H9 (cell line): ENCODE results near the gene CDYL2. TPM values are rescaled to one million over a fixed set of nuclear protein-coding genes. Genes with fewer than 3 reads are reported as not detected.

Experiments
- DNase-seq: peaks from one replicate; pipeline ENCODE4 v3.0.0-alpha.2; 2017
- H2AFZ ChIP-seq: one replicate; pipeline ENCODE4 v1.6.1; 2013; ENCODE audit warnings: mild to moderate bottlenecking, low read length, control low read depth, moderate library complexity
- H2AK5ac ChIP-seq: 2 replicates; pipeline ENCODE4 v1.6.1; 2013; ENCODE audit warnings: low read length, control low read depth, mixed read lengths; ENCODE audit not compliant: insufficient read length
- H2BK120ac ChIP-seq: one replicate; pipeline ENCODE4 v1.6.1; 2013; ENCODE audit warnings: low read depth, mild to moderate bottlenecking, low read length, control low read depth, inconsistent platforms; ENCODE audit not compliant: poor library complexity, severe bottlenecking
- H2BK12ac ChIP-seq: 2 replicates; pipeline ENCODE4 v1.6.1; 2013; ENCODE audit warnings: low read length, control low read depth, mixed read lengths, low read depth; ENCODE audit not compliant: insufficient read length
- H2BK15ac ChIP-seq: 2 replicates; pipeline ENCODE4 v1.6.1; 2013; ENCODE audit warnings: low read depth, low read length, control low read depth
- H2BK20ac ChIP-seq: one replicate; pipeline ENCODE4 v1.6.1; 2013; ENCODE audit warnings: low read depth, mild to moderate bottlenecking, low read length, control low read depth, inconsistent platforms; ENCODE audit not compliant: poor library complexity, severe bottlenecking
- H2BK5ac ChIP-seq: 2 replicates; pipeline ENCODE4 v1.6.1; 2013; ENCODE audit warnings: low read length, control low read depth, mixed read lengths; ENCODE audit not compliant: insufficient read length
- H3K14ac ChIP-seq: 2 replicates; pipeline ENCODE4 v1.6.1; 2013; ENCODE audit warnings: low read length, control low read depth; ENCODE audit not compliant: insufficient read depth
- H3K18ac ChIP-seq: 2 replicates; pipeline ENCODE4 v1.6.1; 2013; ENCODE audit warnings: low read depth, mild to moderate bottlenecking, mixed read lengths, low read length, control low read depth; ENCODE audit not compliant: insufficient read length
- H3K23ac ChIP-seq: 2 replicates; pipeline ENCODE4 v1.6.1; 2013; ENCODE audit warnings: low read length, control low read depth, mixed read lengths, low read depth; ENCODE audit not compliant: insufficient read length
- H3K23me2 ChIP-seq: 2 replicates; pipeline ENCODE4 v1.6.1; 2013; ENCODE audit warnings: low read depth, mild to moderate bottlenecking, mixed read lengths, low read length, control low read depth; ENCODE audit not compliant: insufficient read length, poor library complexity, severe bottlenecking
- H3K27ac ChIP-seq: 2 replicates; pipeline ENCODE4 v1.5.1; 2013; ENCODE audit warnings: low read length, control low read depth, mixed read lengths, low read depth; ENCODE audit not compliant: insufficient read length
- H3K27me3 ChIP-seq: 2 replicates; pipeline ENCODE4 v1.6.1; 2013; ENCODE audit warnings: low read length, control low read depth, inconsistent platforms; ENCODE audit not compliant: insufficient read depth
- H3K4ac ChIP-seq: 2 replicates; pipeline ENCODE4 v1.6.1; 2013; ENCODE audit warnings: low read depth, mild to moderate bottlenecking, control low read depth, inconsistent platforms, low read length, moderate library complexity
- H3K4me1 ChIP-seq: 2 replicates; pipeline ENCODE4 v1.6.1; 2013; ENCODE audit warnings: low read length, control low read depth, inconsistent platforms; ENCODE audit not compliant: insufficient read depth
- H3K4me2 ChIP-seq: 2 replicates; pipeline ENCODE4 v1.6.1; 2013; ENCODE audit warnings: low read length, control low read depth, mixed read lengths; ENCODE audit not compliant: insufficient read length, insufficient read depth
- H3K56ac ChIP-seq: 2 replicates; pipeline ENCODE4 v1.6.1; 2013; ENCODE audit warnings: low read depth, mild to moderate bottlenecking, mixed read lengths, low read length, control low read depth; ENCODE audit not compliant: insufficient read length
- H3K79me1 ChIP-seq: 2 replicates; pipeline ENCODE4 v1.6.1; 2013; ENCODE audit warnings: low read depth, mild to moderate bottlenecking, moderate library complexity, low read length, control low read depth, inconsistent platforms; ENCODE audit not compliant: insufficient read depth, poor library complexity, severe bottlenecking
- H3K79me2 ChIP-seq: 2 replicates; pipeline ENCODE4 v1.6.1; 2013; ENCODE audit warnings: low read length, control low read depth, inconsistent platforms; ENCODE audit not compliant: insufficient read depth
- H3K9ac ChIP-seq: 2 replicates; pipeline ENCODE4 v1.6.1; 2013; ENCODE audit warnings: low read length, control low read depth, mixed read lengths; ENCODE audit not compliant: insufficient read length; ENCODE audit errors: extremely low read depth
- H3K9me3 ChIP-seq: one replicate; pipeline ENCODE4 v1.6.1; 2013; ENCODE audit warnings: low read depth, low read length, inconsistent platforms; ENCODE audit not compliant: control insufficient read depth
- H3T11ph ChIP-seq: one replicate; pipeline ENCODE4 v1.6.1; 2013; ENCODE audit warnings: mild to moderate bottlenecking, low read length, control low read depth, inconsistent platforms
- H4K20me1 ChIP-seq: one replicate; pipeline ENCODE4 v1.6.1; 2013; ENCODE audit not compliant: control insufficient read depth, insufficient read length, insufficient read depth
- H4K5ac ChIP-seq: 2 replicates; pipeline ENCODE4 v1.6.1; 2013; ENCODE audit warnings: low read depth, mild to moderate bottlenecking, mixed read lengths, low read length, control low read depth; ENCODE audit not compliant: insufficient read length
- H4K8ac ChIP-seq: replicated peaks from 2 replicates; pipeline ENCODE4 v1.6.1; 2013; ENCODE audit warnings: low read length, control low read depth, mixed read lengths, low read depth; ENCODE audit not compliant: insufficient read length
- H4K91ac ChIP-seq: 2 replicates; pipeline ENCODE4 v1.6.1; 2013; ENCODE audit warnings: low read depth, mild to moderate bottlenecking, moderate library complexity, mixed read lengths, low read length, control low read depth; ENCODE audit not compliant: insufficient read length
- H3K27ac Mint-ChIP-seq, 3 experiments: 2 replicates in 2 of 3; 3 replicates in 1 of 3; pipeline ENCODE4 v1.8.0; 2020 to 2021; ENCODE audit warnings: mixed read lengths in 3 of 3, mild to moderate bottlenecking in 1 of 3, moderate library complexity in 1 of 3
- H3K27me3 Mint-ChIP-seq: 2 replicates; pipeline ENCODE4 v1.8.0; 2021; ENCODE audit warnings: low read depth, mild to moderate bottlenecking, moderate library complexity, mixed read lengths
- H3K36me3 Mint-ChIP-seq, 3 experiments: 2 replicates in 2 of 3; 3 replicates in 1 of 3; pipeline ENCODE4 v1.8.0; 2020 to 2021; ENCODE audit warnings: low read depth in 3 of 3, mixed read lengths in 3 of 3; ENCODE audit not compliant: insufficient read depth in 1 of 3
- H3K4me1 Mint-ChIP-seq, 2 experiments: 2 replicates each; pipeline ENCODE4 v1.8.0; 2020; ENCODE audit warnings: mixed read lengths in 2 of 2
- H3K4me3 Mint-ChIP-seq, 2 experiments: 2 replicates in 1 of 2; 3 replicates in 1 of 2; pipeline ENCODE4 v1.8.0; 2020 to 2021; ENCODE audit warnings: mild to moderate bottlenecking in 2 of 2, mixed read lengths in 2 of 2, moderate library complexity in 1 of 2
- H3K9me3 Mint-ChIP-seq, 2 experiments: 2 replicates in 1 of 2; 3 replicates in 1 of 2; pipeline ENCODE4 v1.8.0; 2020; ENCODE audit warnings: mild to moderate bottlenecking in 2 of 2, mixed read lengths in 2 of 2, moderate library complexity in 1 of 2
- total RNA-seq: library from RNA; stranded (reverse); gene quantifications from 2 replicates; pipeline ENCODE4 v1.2.1, GENCODE V29; 2021
- TF ChIP-seq, protein P1 (sequence below): fragments of 200-600 bp; sonication (generic); conservative IDR thresholded peaks from 3 replicates; pipeline ENCODE4 v1.8.0; 2021; ENCODE audit warnings: antibody characterized with exemption, mild to moderate bottlenecking

The CDYL2 gene
- total RNA-seq, 1 experiment from 2014 or later, result 4.2 TPM

DNA sequence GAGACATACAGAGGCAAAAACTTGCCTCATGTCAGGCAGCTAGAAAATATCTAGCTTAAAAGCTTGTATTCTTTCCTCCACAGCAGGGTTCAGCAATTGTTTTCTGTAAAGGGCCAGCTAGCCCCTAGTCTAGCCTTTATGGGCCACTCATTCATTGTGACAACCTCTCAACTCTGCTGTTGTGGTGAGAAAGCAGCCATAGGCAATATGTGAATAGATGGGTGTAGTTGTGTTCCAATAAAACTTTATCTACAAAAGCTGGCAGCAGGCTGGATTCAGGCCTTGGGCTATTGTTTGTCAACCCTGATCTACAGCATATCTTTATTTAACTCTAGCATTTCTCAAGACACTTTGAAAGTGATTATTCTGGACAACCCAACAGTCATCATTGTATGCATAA lies 46.4 kb upstream of the CDYL2 start:
- Histone ChIP-seq H3K18ac (no peak overlapping the region), H2BK12ac (no peak overlapping the region), H3K79me2 (no peaks in the 10 kb centered on the region), H2AK5ac (no peak overlapping the region), H3K56ac (no peak overlapping the region), H3K4ac (no peak overlapping the region), H2AFZ (no peak overlapping the region), H2BK20ac (no peak overlapping the region), H3T11ph (no peak overlapping the region), H2BK120ac (no peak overlapping the region), H2BK5ac (no peak overlapping the region), H4K20me1 (no peaks in the 10 kb centered on the region), H3K23me2 (no peaks in the 10 kb centered on the region), H3K14ac (no peak overlapping the region), H4K8ac (no peak overlapping the region), H3K23ac (no peak overlapping the region), H3K27me3 (no peaks in the 10 kb centered on the region), H4K5ac (no peak overlapping the region), H4K91ac (no peak overlapping the region), H3K27ac (no peak overlapping the region), H3K4me1 (no peaks in the 10 kb centered on the region), H3K9ac (no peak overlapping the region), H2BK15ac (no peak overlapping the region), H3K79me1 (no peaks in the 10 kb centered on the region), H3K4me2 (no peak overlapping the region), H3K9me3 (no peaks in the 10 kb centered on the region)
- Mint-ChIP-seq H3K36me3 (no peaks in the 10 kb centered on the region), H3K27me3 (peaks cover 4% of the 10 kb centered on the region; the same call in 1 of the 2 replicates), H3K9me3 (no peaks in the 10 kb centered on the region), H3K4me1 (no peaks in the 10 kb centered on the region), H3K4me3 (no peak overlapping the region), H3K27ac (no peak overlapping the region)
- no peak for DNase-seq
- TF ChIP-seq, protein P1, sequence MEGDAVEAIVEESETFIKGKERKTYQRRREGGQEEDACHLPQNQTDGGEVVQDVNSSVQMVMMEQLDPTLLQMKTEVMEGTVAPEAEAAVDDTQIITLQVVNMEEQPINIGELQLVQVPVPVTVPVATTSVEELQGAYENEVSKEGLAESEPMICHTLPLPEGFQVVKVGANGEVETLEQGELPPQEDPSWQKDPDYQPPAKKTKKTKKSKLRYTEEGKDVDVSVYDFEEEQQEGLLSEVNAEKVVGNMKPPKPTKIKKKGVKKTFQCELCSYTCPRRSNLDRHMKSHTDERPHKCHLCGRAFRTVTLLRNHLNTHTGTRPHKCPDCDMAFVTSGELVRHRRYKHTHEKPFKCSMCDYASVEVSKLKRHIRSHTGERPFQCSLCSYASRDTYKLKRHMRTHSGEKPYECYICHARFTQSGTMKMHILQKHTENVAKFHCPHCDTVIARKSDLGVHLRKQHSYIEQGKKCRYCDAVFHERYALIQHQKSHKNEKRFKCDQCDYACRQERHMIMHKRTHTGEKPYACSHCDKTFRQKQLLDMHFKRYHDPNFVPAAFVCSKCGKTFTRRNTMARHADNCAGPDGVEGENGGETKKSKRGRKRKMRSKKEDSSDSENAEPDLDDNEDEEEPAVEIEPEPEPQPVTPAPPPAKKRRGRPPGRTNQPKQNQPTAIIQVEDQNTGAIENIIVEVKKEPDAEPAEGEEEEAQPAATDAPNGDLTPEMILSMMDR, result no peak
